ENCODE measurements around the gene BLOC1S1.

DNA sequence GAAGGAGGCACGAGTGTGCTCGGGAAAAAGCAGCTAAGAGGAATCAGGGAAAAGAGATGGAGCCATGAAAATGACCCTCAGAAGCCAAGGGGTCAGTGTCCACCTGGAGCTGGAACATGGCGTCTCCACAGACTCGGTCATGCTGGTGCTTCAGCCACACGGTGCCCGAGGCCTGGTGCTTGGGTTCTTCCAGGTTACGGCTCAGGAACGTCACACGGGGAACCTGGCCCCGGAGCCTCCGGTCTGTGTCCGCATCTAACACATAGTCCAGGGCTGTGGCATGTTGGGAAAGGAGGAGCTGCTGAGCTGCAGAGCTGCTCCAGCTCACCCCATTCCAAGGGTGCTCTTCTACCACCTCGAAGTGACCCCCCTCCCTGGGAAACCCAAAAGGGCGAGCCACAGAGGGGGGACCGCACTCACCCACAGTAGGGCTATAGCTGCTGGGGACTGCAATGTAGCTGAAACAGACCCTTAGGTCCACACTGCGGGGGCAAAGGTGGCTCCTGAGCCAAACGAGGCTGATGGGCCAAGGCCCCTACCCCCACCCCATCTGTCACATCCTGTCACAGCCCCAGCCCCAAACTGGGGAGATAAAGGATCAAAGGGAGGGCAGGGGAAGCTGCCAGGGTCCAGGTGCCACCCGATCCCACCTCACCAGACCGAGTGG, 18.9 kb upstream of the BLOC1S1 start:
- TF ChIP-seq, protein P1, sequence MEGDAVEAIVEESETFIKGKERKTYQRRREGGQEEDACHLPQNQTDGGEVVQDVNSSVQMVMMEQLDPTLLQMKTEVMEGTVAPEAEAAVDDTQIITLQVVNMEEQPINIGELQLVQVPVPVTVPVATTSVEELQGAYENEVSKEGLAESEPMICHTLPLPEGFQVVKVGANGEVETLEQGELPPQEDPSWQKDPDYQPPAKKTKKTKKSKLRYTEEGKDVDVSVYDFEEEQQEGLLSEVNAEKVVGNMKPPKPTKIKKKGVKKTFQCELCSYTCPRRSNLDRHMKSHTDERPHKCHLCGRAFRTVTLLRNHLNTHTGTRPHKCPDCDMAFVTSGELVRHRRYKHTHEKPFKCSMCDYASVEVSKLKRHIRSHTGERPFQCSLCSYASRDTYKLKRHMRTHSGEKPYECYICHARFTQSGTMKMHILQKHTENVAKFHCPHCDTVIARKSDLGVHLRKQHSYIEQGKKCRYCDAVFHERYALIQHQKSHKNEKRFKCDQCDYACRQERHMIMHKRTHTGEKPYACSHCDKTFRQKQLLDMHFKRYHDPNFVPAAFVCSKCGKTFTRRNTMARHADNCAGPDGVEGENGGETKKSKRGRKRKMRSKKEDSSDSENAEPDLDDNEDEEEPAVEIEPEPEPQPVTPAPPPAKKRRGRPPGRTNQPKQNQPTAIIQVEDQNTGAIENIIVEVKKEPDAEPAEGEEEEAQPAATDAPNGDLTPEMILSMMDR (conservative IDR thresholded peaks at IDR 0.05; ENCODE audit: low read depth, low read length): no peak
- TF ChIP-seq EZH2 (IDR thresholded peaks at IDR 0.05; ENCODE audit: borderline replicate concordance, low read depth, low read length, poor library complexity, severe bottlenecking): no peak

Data from A673 (cell line).